Stimulated activated CD4-positive, alpha-beta T cell treated with anti-CD3 and anti-CD28 coated beads, Interleukin-1b, Interleukin-23, amount 100 ng/mL, for 48 hours (primary cell): ENCODE results near the gene CDKAL1.
"Not testable (repeated sequence)": the region's sequence is repeated elsewhere in the genome, so short reads cannot be mapped to it uniquely, and the experiment has no call there.

Experiments
- DNase-seq: peaks from one replicate; pipeline ENCODE4 v3.0.0-alpha.2; 2020

CDKAL1 gene

DNA sequence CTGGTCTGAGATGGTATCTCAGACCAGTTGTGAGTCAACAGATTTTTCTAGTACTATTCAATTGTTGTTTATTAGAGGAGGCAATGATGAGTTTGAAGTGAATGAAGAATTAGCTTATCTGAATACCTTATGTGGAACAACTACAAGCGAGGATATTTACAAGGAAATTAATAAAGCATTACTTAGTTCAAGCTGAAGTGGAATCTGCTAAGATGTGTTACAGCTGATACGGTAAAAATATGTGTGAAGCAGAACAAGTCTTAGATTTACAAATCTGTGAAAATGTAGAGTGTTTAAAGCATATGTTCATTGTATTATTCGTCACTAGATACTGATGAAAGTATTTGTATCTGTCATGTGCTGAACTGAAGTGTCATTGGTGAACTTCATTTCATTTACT lies 272.4 kb downstream of the CDKAL1 start:
- DNase-seq: no peak

DNA sequence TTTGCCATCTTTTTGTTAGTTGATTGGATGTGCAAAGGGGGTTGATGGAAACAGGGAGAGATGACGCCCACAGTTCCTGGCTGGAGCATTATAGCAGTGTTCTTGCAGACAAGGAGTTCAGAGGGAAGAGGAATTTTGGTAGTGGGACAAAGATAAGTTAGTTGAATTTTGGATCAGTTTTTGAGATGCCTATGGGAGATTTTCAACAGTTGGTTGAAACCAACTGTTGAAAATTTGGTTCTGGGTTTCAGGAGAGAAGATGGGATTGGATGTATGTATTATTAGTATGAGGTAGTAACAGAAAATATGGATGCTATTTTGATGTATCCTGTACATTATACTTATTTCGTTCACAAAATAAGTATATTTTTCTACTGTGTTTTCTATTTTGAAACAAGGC lies 274.2 kb downstream of the CDKAL1 start:
- no peak for DNase-seq

DNA sequence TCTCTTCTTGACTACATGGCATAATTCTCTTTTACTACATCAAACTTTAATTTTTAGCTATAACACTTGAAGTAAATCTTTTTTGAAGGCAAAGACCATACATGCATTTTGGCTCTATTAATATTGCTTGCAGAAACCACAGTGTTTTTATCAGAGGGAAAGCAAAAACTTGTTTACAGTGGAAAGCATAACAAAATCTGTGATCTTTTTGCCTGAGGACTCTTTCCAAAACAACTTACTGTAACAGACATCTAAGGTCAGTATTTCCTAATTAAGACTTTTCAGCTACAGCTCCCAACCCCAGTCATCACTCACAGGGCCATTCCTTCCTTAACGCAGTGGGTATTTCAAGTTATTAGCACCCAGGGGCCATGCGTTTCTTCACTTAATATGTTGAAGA lies 274.7 kb downstream of the CDKAL1 start:
- no peak for DNase-seq

DNA sequence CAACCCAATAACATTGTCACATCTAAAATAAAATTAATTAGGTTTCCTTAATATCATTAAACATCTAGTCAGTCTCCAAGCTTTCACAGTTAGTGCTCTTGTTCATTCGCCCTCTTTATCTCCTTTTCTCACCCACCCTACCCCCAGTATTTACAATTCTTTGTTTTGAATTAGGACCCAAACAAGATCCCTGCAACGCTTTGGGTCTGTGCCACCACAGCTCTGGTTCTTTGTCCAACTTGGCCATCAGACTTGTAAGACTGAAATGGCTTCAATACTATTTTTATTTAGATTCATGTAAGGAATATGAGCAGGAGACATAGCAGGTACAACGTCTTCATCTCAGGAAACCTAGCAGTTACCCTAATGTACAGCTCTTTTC lies 276.5 kb downstream of the CDKAL1 start:
- DNase-seq: no peak

DNA sequence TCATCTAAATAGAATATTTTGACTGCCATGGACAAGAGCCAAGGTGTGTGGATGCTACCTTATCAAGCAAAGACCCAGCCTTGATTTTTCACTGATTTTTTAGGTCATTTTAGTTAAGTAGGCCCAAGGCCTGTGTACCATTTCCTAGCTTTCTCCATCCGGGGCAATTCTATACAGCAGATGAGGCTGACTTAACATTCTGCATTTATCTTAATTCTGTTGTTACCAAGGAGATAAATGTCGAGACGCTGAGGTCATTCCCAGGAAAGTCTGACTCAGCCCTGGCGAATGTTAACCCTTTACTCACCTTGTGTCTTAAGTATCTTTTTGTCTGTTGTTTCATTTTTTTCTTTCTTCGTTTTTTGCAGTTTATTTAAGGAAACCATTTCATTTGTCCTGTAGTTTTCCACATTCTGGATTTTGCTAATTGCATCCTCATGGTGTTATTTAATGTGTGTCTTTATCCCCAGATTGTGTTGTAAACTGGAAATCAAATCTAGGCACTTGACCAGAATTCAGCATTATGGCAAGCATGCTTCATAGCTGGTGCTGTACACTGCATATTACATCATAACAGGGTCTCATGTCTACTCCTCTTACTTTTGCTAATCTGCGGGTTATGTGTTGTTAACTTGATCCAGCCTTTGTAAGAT lies 277.0 kb downstream of the CDKAL1 start:
- peak; percentile 6 for DNase-seq

DNA sequence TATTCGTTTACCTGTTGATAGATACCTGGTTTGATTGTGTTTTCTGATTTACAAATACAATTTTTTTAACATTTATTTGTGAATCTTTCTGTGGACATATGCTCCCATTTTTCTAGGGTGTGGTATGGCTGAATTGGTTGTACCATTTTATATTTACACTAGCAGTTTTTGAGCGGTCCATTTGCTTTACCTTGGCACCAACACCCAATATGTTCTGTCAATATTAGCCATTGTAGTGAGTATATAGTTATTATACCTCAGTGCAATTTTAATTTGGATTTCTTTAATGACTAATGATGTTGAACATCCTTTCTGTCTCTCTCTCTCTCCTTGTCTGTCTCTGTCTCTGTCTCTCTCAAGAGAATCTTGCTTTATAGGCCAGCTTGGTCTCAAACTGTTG lies 278.5 kb downstream of the CDKAL1 start:
- no peak for DNase-seq

DNA sequence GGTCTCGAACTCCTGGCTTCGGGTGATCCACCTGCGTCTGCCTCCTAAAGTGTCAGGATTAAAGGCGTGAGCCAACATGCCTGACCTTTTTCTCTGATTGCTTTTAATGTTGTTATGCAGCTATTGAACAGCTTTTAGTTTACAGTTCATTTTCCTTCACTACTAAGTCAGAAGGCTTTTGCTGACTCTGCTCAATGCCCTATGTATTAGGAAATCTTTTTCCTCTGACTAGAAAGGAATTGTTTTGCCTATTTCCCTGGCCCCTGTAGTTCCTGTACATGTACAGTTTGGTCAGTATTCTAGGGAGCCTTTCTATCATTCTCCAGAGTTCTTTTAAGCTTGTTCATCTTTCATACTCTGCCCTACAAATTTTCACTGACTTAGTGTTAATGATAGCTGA lies 280.2 kb downstream of the CDKAL1 start:
- DNase-seq: no peak

DNA sequence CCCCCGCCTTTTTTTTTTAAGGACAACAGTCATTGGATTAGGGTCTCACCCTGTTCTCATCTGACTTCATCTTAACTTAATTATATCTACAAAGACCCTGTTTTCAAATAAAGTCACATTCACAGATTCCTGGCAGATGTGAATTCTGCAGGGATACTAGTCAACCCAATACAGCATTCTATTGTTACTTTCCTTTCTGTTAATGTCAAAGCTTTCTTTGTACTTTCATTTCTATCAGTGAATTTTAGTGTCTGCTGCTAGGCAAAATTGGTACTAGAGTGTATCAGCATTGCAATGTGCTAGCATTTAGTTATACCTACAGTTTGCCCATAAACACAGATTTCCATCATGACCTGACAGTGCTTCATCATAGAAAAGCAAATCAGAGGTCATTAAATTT lies 281.9 kb downstream of the CDKAL1 start:
- DNase-seq: no peak

DNA sequence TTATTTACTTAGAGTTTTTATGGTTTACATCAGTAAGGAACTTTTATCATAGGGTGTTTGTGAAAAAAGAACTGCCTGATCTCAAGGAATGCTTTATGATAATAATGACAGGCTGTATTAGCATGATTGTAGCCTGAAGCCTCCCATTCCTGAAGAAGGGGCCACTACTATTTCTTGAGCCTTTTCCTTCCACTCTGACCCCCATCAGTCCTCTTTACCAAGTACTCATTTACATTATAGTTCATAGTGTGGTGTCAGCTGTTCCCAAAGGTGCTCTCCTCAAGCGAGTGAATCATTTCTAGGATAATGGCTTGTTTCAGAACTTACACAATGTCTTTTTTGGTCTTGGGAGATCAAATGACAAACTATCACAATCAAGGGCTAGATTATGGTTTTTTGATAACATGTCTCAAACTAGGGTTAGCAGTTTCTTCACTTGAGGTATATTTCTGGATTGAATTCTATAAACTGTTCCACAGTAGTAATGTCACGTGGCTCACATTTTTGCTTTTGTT lies 283.6 kb downstream of the CDKAL1 start:
- DNase-seq: no peak

DNA sequence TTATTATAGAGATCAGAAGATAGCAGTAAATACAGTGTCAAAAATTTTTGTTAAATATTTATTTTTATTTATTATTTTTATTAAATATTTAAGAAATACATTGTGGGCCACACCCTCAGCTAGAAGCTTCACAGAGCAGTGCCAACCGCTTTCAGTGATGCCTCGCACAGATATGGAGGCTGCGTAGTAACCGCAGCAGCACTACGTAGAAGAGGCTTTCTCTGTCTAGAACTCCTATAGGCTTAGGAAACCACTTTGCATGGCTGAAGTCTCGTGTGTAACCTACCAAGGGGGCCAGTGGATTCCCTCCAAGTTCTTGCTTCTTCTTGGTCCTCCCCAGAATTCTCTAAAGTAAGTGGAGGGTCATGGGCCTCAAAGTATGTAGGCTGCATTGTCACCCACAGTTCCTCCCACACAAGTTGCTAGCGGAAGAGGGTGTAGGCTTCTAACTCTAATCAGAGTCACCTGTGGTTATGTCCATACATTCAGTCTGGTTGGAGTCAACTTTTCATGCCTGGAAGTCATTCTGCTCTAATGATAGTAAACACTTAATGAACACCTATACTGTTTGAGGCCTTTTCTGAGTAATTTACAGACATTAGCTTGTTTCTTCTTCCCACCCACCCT lies 285.6 kb downstream of the CDKAL1 start:
- DNase-seq: no peak

DNA sequence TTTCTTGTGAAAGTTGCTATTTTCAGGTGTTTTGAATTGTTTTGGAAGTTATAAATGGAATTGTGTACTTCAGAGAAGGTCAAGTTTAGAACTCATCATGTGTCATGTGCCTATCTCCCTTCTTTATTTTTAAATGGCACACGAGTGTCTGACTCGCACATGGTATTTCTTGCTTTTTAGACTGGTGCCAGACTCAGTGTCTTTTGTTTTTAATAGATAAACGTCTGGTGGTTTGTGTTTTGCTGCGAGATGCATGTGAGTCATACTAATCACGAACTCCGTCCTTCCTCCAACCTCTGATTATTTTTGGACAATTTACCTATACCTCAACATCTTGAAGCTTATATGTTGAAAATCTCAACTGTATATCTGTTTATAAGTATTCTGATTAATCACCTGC lies 292.1 kb downstream of the CDKAL1 start:
- DNase-seq: no peak

DNA sequence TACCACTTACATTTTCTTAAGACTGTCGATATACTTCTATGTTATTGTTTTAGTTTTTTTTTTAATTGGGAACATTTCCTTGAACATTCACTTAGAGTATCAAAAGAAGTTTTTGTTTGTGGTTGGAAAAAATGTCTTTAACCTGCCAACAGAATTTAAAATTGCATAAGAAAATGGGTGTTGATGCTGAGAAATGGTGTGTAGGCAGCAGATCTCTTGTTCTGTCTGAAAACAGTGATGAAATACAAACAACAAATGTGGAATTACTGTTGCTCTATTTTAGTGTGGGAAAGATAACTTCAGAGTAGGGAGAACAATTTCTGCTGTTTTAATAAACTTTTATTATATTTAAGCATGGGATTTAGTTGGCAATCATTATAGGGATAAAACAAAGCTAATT lies 293.5 kb downstream of the CDKAL1 start:
- DNase-seq: no peak

DNA sequence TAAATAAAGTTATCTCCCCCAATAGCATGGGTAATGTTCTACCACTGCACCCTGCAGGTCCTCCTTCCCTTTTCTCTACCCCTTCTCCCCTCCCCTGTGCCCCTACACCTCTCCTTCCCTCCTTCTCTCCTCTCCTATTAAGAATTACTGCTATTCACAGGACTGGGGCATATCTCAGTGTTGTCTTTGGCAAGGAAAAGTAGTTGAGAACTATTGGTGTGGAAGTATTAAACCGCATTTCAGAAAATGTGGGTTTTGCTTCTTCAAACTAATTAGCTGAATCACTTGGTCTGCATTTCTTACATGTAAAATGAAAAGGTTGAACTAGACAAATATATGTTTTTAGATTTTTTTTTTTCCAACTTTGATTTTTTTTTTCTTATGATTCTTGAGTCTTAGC lies 296.3 kb downstream of the CDKAL1 start:
- DNase-seq: no peak

DNA sequence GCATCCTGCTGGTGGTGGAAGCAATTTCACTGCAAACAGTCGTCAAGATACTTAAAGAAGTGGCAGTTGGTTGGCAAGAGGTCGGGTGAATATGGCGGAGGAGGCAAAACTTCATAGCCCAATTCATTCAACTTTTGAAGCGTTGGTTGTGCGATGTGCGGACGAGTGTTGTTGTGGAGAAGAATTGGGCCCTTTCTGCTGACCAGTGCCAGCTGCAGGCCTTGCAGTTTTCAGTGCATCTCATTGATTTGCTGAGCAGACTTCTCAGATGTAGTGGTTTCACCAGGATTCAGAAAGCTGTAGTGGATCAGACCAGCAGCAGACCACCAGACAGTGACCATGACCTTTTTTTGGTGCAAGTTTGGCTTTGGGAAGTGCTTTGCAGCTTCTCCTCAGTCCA lies 297.0 kb downstream of the CDKAL1 start:
- DNase-seq: not testable (repeated sequence)

DNA sequence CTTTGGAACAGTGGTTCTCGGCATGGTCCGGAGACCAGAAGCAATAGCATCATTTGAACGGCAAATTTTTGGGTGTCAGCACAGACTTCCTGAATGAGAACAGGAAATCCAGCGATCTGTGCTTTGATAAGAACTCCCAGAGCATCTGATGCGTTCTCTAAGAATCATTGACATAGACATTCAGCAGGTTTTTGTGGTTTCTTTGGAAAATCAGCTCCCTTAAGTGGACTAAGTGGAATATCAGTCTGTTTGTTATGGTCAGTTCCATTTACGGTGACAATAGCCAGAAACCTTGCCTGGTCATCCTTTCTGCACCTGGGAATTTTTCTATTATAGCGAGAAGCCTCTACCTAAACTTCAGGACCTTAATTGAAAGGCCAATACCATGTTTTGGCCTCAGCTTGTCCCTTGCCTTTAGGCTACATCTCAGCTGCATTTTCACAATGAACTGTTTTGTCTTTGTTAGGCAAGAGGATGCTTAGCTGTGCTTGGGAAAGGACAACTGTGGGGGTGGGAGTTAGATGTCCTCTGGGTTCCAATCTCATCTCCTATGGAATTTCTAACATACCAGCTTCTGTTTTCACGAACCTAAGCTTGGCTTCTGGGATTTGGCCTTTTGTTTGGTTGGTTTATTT lies 299.7 kb downstream of the CDKAL1 start:
- DNase-seq: no peak

DNA sequence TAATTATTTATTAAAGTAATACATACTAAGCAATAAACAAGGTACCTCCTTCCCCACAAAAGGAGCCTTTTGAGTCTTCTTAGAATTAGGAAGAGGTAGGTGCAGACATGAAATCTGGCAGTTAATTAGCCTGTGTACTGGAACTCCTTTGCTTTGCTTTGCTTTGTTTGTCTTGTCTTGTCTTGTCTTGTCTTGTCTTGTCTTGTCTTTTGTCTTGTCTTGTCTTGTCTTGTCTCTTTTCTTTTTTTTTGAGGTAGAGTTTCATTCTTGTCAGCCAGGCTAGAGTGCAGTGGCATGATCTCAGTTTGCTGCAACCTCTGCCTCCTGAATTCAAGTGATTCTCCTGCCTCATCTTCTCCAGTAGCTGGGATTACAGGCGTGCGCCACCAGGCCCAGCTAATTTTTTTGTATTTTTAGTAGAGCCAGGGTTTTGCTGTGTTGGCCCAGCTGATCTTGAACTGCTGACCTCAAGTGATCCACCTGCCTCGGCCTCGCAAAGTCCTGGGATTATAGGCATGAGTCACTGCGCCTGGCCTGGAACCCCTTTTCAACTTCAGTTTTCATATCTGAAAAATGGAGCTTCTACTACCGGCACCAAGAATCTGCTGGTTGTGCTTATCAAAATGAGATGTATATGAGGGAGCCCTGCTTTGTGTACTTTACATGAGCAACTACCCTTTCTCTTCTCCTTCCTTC lies 301.2 kb downstream of the CDKAL1 start:
- DNase-seq: no peak

DNA sequence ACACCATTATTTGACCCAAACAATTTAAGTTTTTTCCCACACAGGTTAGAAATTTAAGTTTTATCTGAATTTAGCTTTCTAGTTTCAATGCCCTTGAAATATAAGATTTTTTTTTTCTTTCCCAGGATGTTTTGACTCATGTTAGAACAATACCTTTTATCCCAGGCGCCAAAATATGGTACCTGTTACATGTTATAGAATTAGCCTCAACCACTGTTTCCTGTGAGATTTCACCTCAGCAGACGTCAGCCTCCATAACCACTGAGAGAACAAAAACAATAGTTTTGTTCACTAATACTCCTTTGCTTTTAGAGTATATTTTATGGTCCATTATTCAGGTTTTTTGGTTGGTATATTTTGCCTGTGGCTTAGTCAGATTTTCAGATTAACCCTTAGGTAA lies 302.9 kb downstream of the CDKAL1 start:
- no peak for DNase-seq

DNA sequence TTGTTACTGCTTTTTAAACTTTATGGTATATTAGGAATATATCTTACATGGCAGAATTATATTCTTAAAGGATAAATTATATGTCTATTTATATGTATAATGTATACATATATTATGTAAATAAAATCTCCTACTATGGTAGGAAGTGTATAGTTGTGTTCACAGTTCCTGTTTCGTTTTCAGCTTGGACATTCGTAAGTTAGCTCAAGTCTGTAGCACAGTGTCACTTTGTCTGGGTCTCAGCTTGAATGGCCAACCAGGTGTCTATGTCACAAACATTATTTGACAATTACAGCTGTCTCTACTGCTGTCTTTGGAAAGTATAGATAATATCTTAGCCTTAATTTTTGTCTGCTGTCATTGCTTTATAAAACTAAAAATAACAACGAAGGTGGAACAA lies 303.9 kb downstream of the CDKAL1 start:
- DNase-seq: no peak

DNA sequence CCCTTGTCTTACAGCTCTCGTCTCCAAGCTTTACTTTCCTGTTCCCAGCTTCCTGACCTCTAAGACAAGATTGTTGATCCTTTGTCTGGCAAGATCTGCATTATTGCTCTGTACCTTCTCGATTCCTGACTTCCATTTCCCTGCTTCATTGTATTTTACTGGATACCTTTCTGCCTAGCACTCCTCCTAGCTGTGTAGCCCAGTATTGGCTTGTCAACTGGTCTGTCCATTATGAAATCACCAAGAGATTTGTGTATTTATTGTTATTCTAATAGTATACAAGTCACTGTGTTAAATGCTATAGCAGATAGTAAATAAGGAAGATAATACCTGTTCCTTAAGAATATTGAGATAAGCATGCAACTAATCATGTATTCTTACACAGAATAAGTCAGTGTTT lies 305.4 kb downstream of the CDKAL1 start:
- DNase-seq: no peak

DNA sequence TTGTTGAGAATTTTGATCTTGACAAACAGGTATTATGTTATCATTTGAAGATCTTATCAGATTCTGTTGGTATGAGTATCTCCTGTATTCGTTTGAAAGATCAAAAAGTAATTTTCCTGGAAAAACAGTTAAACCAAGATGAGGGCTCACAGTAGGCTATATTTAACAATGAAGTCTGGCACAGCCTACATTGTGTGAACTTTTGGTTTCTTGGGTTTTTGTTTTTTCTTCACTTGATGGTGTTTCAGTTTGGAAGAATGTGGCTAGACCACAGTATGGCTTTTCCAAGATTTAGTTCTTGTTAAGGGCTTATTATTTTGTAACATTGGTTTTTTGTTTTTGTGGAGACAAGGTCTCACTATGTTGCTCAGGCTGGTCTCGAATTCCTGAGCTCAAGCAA lies 306.4 kb downstream of the CDKAL1 start:
- DNase-seq: no peak

DNA sequence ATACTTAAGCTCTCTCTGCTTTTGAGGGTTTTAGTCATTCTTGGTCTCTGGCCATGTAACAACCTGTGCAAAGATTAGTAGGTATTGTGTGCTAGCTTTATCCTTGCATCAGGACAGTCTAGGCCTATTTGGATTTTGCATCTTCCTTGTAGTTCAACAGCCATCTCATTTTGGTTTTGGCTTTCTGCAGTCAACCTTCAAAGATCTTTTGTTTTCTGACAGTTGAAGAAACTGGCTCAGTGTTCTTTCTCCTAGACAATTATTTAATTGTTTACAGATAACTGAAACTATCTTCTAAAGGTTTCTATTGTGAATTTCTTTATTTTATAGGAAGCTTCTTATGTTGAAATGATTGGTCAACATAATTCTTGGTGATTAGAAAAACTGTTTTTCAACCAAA lies 307.5 kb downstream of the CDKAL1 start:
- no peak for DNase-seq

DNA sequence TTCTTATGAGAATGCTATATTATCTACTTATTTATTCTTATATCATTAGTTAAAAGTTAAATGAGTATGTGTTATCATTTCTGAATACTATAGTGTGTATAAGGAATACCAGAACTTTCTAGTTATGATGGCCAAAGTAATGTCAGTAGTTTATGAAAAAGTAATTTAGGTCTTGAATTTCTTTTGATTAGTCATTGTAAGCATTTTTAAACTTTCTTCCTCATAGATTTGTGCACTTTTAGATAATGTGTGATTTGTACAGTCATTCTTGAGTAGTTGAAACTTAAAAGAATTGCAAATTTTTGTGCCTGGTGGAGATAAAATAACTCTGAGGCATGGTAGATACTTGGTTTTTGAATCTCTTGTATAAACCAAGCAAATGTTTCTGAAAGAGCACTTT lies 311.3 kb downstream of the CDKAL1 start:
- no peak for DNase-seq

DNA sequence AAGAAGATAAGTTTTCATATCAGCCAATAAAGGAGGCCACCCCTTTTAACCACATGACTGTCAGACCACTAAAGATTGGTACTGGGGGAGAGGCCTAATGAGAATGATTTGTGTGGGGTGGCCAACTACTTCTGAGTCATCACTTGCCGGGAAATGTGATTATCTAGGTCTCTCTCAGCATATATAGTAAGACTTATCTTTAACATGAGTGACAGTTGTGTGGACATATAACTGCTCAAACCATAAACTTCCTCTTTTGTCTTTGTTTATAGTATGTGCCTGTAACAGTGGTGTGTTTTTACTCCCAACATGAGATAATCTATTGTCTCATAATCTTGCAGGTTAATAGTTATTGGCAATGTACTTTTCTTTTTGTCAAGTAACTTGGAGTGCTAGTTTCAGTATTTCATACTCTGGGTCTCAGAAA lies 312.4 kb downstream of the CDKAL1 start:
- no peak for DNase-seq

DNA sequence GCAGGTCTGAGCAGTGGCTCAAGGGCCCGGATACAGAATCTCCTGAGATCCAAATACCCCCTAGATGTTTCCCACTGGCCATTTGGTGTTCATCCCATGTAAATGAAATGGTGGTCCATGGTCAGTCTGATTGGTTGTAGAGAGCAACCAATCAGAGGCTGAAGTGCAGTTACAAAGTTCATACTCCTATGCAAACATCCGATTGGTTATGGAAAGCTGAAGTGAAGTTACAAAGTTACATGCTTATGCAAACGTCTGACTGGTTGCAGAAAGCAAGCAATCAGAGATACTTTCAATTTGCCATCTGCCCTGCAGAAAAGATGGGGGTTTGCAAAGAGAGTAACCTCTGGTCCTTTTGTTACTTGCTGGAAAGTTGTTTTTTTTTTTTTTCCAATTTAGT lies 313.6 kb downstream of the CDKAL1 start:
- DNase-seq: no peak
